GM18867 (cell line): Measurements from ENCODE around the gene POC1B.

Experiments used
- ATAC-seq: cut with Tn5 transposase; IDR thresholded peaks from one replicate; pipeline ENCODE4 v1.9.1; 2021; ENCODE audit warnings: mild to moderate bottlenecking, moderate library complexity; ENCODE audit not compliant: unreplicated experiment

The POC1B gene

GRCh38 chr12:89497467-89497866 lies 28.4 kb downstream of the POC1B start:
- ATAC-seq: no peak

- ATAC-seq: no peak
Measured at GRCh38 chr12:89497005-89497404, 28.8 kb downstream of the POC1B start.

- ATAC-seq: peak; percentile 61
Measured at GRCh38 chr12:89494411-89495231, 31.2 kb downstream of the POC1B start.

GRCh38 chr12:89493670-89494302 lies 32.1 kb downstream of the POC1B start:
- ATAC-seq: no peak

GRCh38 chr12:89492883-89493282 lies 33.0 kb downstream of the POC1B start:
- ATAC-seq: no peak

GRCh38 chr12:89490922-89491321 lies 34.9 kb downstream of the POC1B start:
- ATAC-seq: no peak

- ATAC-seq: no peak
Measured at GRCh38 chr12:89486264-89486663, 39.6 kb downstream of the POC1B start.

- no peak for ATAC-seq
Measured at GRCh38 chr12:89484470-89484869, 41.4 kb downstream of the POC1B start.

- no peak for ATAC-seq
Measured at GRCh38 chr12:89481213-89481914, 44.5 kb downstream of the POC1B start.

GRCh38 chr12:89479982-89480381 lies 45.9 kb downstream of the POC1B start:
- ATAC-seq: no peak

GRCh38 chr12:89477633-89478279 lies 48.1 kb downstream of the POC1B start:
- no peak for ATAC-seq

- ATAC-seq: no peak
Measured at GRCh38 chr12:89476904-89477595, 48.8 kb downstream of the POC1B start.

- no peak for ATAC-seq
Measured at GRCh38 chr12:89476232-89476631, 49.6 kb downstream of the POC1B start.

- ATAC-seq: no peak
Measured at GRCh38 chr12:89475203-89475990, 50.5 kb downstream of the POC1B start.

GRCh38 chr12:89474615-89475014 lies 51.2 kb downstream of the POC1B start:
- no peak for ATAC-seq

- ATAC-seq: no peak
Measured at GRCh38 chr12:89472508-89472907, 53.3 kb downstream of the POC1B start.

- peak; percentile 38 for ATAC-seq
Measured at GRCh38 chr12:89470741-89471509, 54.9 kb downstream of the POC1B start.

GRCh38 chr12:89469361-89469760 lies 56.5 kb downstream of the POC1B start:
- peak; percentile 69 for ATAC-seq

GRCh38 chr12:89468648-89469326 lies 57.1 kb downstream of the POC1B start:
- peak; percentile 90 for ATAC-seq
